Upper lobe of left lung (tissue), 6 donors: ENCODE data around the gene SLC22A1. TPM values are rescaled to one million over a fixed set of nuclear protein-coding genes. Genes with fewer than 3 reads are reported as not detected.

ENCODE experiments used
- ATAC-seq, 2 donors: fragments of 200-7000 bp; cut with Tn5 transposase; one replicate each; pipeline ENCODE4 v1.9.1; 2022; ENCODE audit warnings: mild to moderate bottlenecking in 2 of 2, moderate library complexity in 2 of 2; ENCODE audit not compliant: low FRiP score in 2 of 2
- DNase-seq, 2 donors: peaks; one replicate each; pipeline ENCODE4 v3.0.0-alpha.2; 2019 to 2020
- H3K27ac ChIP-seq, 4 donors: fragments of 200-600 bp; sonication (generic); one replicate each; pipeline ENCODE4 v1.5.1; 2016 to 2019
- H3K27me3 ChIP-seq, 4 donors: fragments of 200-600 bp; sonication (generic); one replicate each; pipeline ENCODE4 v1.5.1; 2017 to 2019
- H3K36me3 ChIP-seq, 4 donors: fragments of 200-600 bp; sonication (generic); one replicate each; pipeline ENCODE4 v1.5.1; 2016 to 2019
- H3K4me1 ChIP-seq, 4 donors: fragments of 200-600 bp; sonication (generic); one replicate each; pipeline ENCODE4 v1.5.1; 2018 to 2019
- H3K4me3 ChIP-seq, 4 donors: fragments of 200-600 bp; sonication (generic); one replicate each; pipeline ENCODE4 v1.5.1; 2017 to 2019; ENCODE audit warnings: mild to moderate bottlenecking in 2 of 4, moderate library complexity in 1 of 4
- H3K9me3 ChIP-seq, 4 donors: fragments of 200-600 bp; sonication (generic); one replicate each; pipeline ENCODE4 v1.5.1; 2018 to 2019
- EP300 ChIP-seq, 4 donors: sonication (generic); formaldehyde crosslinking; IDR thresholded peaks; one replicate each; pipeline ENCODE4 v1.5.1; 2017; ENCODE audit warnings: antibody characterized with exemption in 4 of 4, control low read depth in 2 of 4
- POLR2A ChIP-seq, 4 donors: fragments of 450-650 bp; IDR thresholded peaks; one replicate each; pipeline ENCODE4 v1.5.1; 2016 to 2017; ENCODE audit warnings: antibody characterized with exemption in 4 of 4, mild to moderate bottlenecking in 2 of 4
- POLR2AphosphoS5 ChIP-seq, 2 donors: sonication (generic); formaldehyde crosslinking; IDR thresholded peaks; one replicate each; pipeline ENCODE4 v1.5.1; 2017; ENCODE audit warnings: antibody characterized with exemption in 2 of 2
- WGBS, 2 donors: methylation state at CpG; one replicate each; pipeline ENCODE4 v1.1.5; 2017 to 2018; 5-methylcytosine and 5-hydroxymethylcytosine counted together
- total RNA-seq, 6 donors: library from RNA; depleted of rRNA in 4 of 6; stranded (reverse); fragments of >200 nt in 4 of 6; gene quantifications; one replicate each; pipeline versions ENCODE4 v1.1.0 to v1.2.1, GENCODE V29; 2016 to 2021
- TF ChIP-seq, protein P1 (sequence below), 6 experiments: fragments of 450-650 bp in 4 of 6; fragments of 200-600 bp in 2 of 6; sonication (generic) in 2 of 6; IDR thresholded peaks; one replicate each; pipeline ENCODE4 v1.5.1; 2016 to 2019; ENCODE audit warnings: antibody characterized with exemption in 6 of 6
- donor health status: DM: no; HTN: no; CAD: no; lungs with moderate emphysema.
- donor health status: DM: no; HTN: yes; CAD: no; lungs with severe emphysema.

Gene SLC22A1
- total RNA-seq, 6 donors from 2014 or later, result 0.67 to 4.2 (median 2.0) TPM

DNA sequence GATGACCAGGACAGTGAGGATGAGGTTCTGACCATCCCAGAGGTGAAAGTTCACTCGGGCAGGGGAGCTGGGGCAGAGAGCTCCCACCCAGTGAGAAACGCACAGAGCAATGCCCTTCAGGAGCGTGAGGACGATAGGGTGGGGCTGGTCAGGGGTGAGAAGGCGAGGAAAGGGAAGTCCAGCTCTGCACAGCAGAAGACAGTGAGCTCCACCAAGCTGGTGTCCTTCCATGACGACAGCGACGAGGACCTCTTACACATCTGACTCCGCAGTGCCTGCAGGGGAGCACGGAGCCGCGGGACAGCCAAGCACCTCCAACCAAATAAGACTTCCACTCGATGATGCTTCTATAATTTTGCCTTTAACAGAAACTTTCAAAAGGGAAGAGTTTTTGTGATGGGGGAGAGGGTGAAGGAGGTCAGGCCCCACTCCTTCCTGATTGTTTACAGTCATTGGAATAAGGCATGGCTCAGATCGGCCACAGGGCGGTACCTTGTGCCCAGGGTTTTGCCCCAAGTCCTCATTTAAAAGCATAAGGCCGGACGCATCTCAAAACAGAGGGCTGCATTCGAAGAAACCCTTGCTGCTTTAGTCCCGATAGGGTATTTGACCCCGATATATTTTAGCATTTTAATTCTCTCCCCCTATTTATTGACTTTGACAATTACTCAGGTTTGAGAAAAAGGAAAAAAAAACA, 16.6 kb upstream of the SLC22A1 start:
- H3K27ac ChIP-seq, result no peak overlapping the region
- no peaks in the 10 kb centered on the region for H3K27me3 ChIP-seq
- TF ChIP-seq POLR2AphosphoS5 (IDR thresholded peaks at IDR 0.05) (no peak), POLR2A (IDR thresholded peaks at IDR 0.05) (no peak), EP300 (IDR thresholded peaks at IDR 0.05) (no peak)
- TF ChIP-seq, protein P1, sequence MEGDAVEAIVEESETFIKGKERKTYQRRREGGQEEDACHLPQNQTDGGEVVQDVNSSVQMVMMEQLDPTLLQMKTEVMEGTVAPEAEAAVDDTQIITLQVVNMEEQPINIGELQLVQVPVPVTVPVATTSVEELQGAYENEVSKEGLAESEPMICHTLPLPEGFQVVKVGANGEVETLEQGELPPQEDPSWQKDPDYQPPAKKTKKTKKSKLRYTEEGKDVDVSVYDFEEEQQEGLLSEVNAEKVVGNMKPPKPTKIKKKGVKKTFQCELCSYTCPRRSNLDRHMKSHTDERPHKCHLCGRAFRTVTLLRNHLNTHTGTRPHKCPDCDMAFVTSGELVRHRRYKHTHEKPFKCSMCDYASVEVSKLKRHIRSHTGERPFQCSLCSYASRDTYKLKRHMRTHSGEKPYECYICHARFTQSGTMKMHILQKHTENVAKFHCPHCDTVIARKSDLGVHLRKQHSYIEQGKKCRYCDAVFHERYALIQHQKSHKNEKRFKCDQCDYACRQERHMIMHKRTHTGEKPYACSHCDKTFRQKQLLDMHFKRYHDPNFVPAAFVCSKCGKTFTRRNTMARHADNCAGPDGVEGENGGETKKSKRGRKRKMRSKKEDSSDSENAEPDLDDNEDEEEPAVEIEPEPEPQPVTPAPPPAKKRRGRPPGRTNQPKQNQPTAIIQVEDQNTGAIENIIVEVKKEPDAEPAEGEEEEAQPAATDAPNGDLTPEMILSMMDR (IDR thresholded peaks at IDR 0.05), result no peak
- peaks cover 0 to 16% (median 10%) of the 10 kb centered on the region in 4 donors for H3K4me1 ChIP-seq
- 95% methylated on average over 20 of the region's 20 CpGs for WGBS, 2 donors
- H3K36me3 ChIP-seq, result peaks cover 21 to 60% (median 44%) of the 10 kb centered on the region in 4 donors
- H3K4me3 ChIP-seq, result no peak overlapping the region
- no peaks in the 10 kb centered on the region for H3K9me3 ChIP-seq
- DNase-seq (peak in 1 of 2 donors; percentile 47), ATAC-seq (no peak)

DNA sequence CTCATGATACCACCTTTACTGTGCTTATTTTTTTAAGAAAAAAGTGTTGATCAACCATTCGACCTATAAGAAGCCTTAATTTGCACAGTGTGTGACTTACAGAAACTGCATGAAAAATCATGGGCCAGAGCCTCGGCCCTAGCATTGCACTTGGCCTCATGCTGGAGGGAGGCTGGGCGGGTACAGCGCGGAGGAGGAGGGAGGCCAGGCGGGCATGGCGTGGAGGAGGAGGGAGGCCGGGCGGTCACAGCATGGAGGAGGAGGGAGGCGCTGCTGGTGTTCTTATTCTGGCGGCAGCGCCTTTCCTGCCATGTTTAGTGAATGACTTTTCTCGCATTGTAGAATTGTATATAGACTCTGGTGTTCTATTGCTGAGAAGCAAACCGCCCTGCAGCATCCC, 15.6 kb upstream of the SLC22A1 start:
- DNase-seq, result peak in 1 of 2 donors; percentile 59
- no peak for TF ChIP-seq POLR2AphosphoS5 (IDR thresholded peaks at IDR 0.05)
- no peak for TF ChIP-seq EP300 (IDR thresholded peaks at IDR 0.05)
- TF ChIP-seq, protein P1 (IDR thresholded peaks at IDR 0.05), result no peak
- TF ChIP-seq POLR2A (IDR thresholded peaks at IDR 0.05), result no peak
- H3K9me3 ChIP-seq, result no peaks in the 10 kb centered on the region
- H3K4me3 ChIP-seq, result no peak overlapping the region
- 95 to 96% methylated on average over 14 of the region's 14 CpGs for WGBS, 2 donors
- H3K27ac ChIP-seq, result no peak overlapping the region
- peaks cover 0 to 8% (median 4%) of the 10 kb centered on the region in 4 donors for H3K4me1 ChIP-seq
- no peak for ATAC-seq
- peaks cover 21 to 60% (median 44%) of the 10 kb centered on the region in 4 donors for H3K36me3 ChIP-seq
- no peaks in the 10 kb centered on the region for H3K27me3 ChIP-seq

DNA sequence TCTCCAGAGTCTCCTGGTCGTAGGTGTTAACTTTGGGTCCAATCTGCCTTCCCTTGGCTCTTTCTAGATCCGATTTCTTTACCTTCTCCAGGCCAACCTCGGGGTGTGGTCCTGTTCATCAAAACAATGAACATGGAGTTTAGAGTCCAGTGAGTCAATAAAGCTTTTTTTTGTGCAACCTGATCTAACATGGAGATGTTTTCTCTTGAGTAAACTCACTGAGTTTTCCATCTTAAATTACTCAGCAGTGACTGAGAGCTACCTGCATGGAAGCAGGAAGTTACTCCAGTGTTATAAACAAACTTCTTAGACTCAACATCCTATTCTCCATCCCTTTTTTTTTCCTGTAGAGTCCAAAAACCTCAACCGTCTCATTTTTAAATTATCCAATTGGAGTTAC, 14.9 kb upstream of the SLC22A1 start:
- ATAC-seq (no peak), DNase-seq (no peak)
- 83 to 87% methylated on average over 4 of the region's 4 CpGs for WGBS, 2 donors
- no peak overlapping the region for H3K27ac ChIP-seq
- TF ChIP-seq EP300 (IDR thresholded peaks at IDR 0.05) (no peak), POLR2A (IDR thresholded peaks at IDR 0.05) (no peak), POLR2AphosphoS5 (IDR thresholded peaks at IDR 0.05) (no peak)
- TF ChIP-seq, protein P1 (IDR thresholded peaks at IDR 0.05), result no peak
- H3K9me3 ChIP-seq, result no peaks in the 10 kb centered on the region
- H3K27me3 ChIP-seq, result no peaks in the 10 kb centered on the region
- H3K4me3 ChIP-seq, result no peak overlapping the region
- H3K36me3 ChIP-seq, result peaks cover 21 to 56% (median 42%) of the 10 kb centered on the region in 4 donors
- H3K4me1 ChIP-seq, result peaks cover 0 to under 1% (median 0%) of the 10 kb centered on the region in 4 donors

DNA sequence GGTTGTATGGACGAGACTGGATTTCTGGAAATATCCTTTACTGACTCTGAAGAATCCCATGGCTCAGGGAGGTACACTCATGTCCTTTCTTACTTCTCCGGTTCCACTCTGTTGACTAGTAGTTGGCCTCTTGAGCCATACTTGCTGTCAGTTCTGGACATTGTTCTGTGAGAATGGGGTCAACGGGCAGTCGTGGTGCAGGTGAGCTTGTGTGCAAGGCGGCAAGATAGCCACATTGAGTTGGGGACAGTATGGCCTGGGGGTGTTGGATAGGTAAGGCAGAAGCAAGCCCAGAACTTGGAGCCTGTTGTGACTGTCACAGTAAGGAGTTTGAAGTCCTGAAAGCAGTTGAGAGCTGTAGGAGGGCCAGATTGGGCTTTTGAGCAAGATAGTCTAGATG, 13.5 kb upstream of the SLC22A1 start:
- Histone ChIP-seq H3K4me3 (no peak overlapping the region), H3K27me3 (no peaks in the 10 kb centered on the region), H3K27ac (no peak overlapping the region), H3K9me3 (no peaks in the 10 kb centered on the region), H3K4me1 (no peaks in the 10 kb centered on the region), H3K36me3 (peaks cover 21 to 43% (median 28%) of the 10 kb centered on the region in 4 donors)
- no peak for DNase-seq
- WGBS, 2 donors, result 96 to 98% methylated on average over 5 of the region's 5 CpGs
- TF ChIP-seq POLR2AphosphoS5 (IDR thresholded peaks at IDR 0.05) (no peak), POLR2A (IDR thresholded peaks at IDR 0.05) (no peak), EP300 (IDR thresholded peaks at IDR 0.05) (no peak)
- TF ChIP-seq, protein P1 (IDR thresholded peaks at IDR 0.05), result no peak
- ATAC-seq, result no peak
